GM12875 (cell line): ENCODE measurements around the gene ALG8.

Source experiments
- H3K4me3 ChIP-seq: one replicate; pipeline ENCODE4 v1.5.1; 2011; ENCODE audit warnings: low read depth, low read length, control low read depth
- CTCF ChIP-seq: IDR thresholded peaks from 2 replicates; pipeline ENCODE4 v1.5.1; 2011; ENCODE audit warnings: low read depth, mild to moderate bottlenecking, control low read depth, inconsistent platforms, low read length, moderate library complexity, borderline replicate concordance; ENCODE audit not compliant: insufficient read depth

Gene ALG8

GRCh38 chr11:78112582-78113275 is 26.7 kb downstream of the ALG8 start:
- TF ChIP-seq CTCF: no peak
- no peak overlapping the region for H3K4me3 ChIP-seq

- TF ChIP-seq CTCF: no peak
- no peak overlapping the region for H3K4me3 ChIP-seq
Observed at GRCh38 chr11:78111298-78111697, 28.1 kb downstream of the ALG8 start.

- no peak for TF ChIP-seq CTCF
- H3K4me3 ChIP-seq: no peak overlapping the region
Observed at GRCh38 chr11:78110830-78111229, 28.6 kb downstream of the ALG8 start.

GRCh38 chr11:78110351-78110750 is 29.1 kb downstream of the ALG8 start:
- TF ChIP-seq CTCF: no peak
- no peak overlapping the region for H3K4me3 ChIP-seq

GRCh38 chr11:78109081-78110015 is 30.1 kb downstream of the ALG8 start:
- TF ChIP-seq CTCF: no peak
- H3K4me3 ChIP-seq: no peak overlapping the region

- no peak for TF ChIP-seq CTCF
- no peak overlapping the region for H3K4me3 ChIP-seq
Observed at GRCh38 chr11:78100676-78101472, 38.6 kb downstream of the ALG8 start.
